NB4 (cell line): Measurements from ENCODE around the gene USB1.

Experiments used
- DNase-seq: peaks from one replicate; pipeline ENCODE4 v3.0.0; 2010; ENCODE audit warnings: low read depth
- H3K4me3 ChIP-seq: one replicate; pipeline ENCODE4 v1.5.1; 2011; ENCODE audit warnings: mild to moderate bottlenecking, low read depth, low read length, moderate library complexity
- MYC ChIP-seq: IDR thresholded peaks from 2 replicates; pipeline ENCODE4 v1.6.1; 2011; ENCODE audit warnings: low read depth, low read length
- POLR2A ChIP-seq: IDR thresholded peaks from 2 replicates; pipeline ENCODE4 v1.6.1; 2011; ENCODE audit warnings: mild to moderate bottlenecking; ENCODE audit not compliant: insufficient read length; ENCODE audit errors: extremely low read depth
- TF ChIP-seq, protein P1 (sequence below): IDR thresholded peaks from 2 replicates; pipeline ENCODE4 v1.6.1; 2011; ENCODE audit warnings: low read depth, low read length
- TF ChIP-seq, protein P2 (sequence below): IDR thresholded peaks from one replicate; pipeline ENCODE4 v1.5.1; 2012; ENCODE audit warnings: low read depth, low read length

USB1 gene

DNA sequence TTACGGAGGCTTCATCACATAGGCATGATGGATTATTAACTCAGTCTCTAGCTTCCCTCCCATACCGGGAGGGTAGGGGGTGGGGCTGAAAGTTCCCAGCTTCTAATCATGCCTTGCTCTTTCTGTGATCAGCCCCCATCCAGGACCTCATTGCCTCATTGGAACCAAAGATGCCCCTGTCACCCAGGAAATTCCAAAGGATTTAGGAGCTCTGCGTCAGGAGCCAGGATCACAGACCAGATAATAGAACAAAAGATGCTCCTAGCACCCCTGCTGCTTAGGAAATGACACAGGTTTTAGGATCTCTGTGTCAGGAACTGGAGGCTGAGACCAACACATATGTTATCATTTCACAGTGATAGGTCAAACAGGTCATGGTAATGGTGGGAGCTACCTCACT lies 9.7 kb downstream of the USB1 start:
- H3K4me3 ChIP-seq = no peak overlapping the region
- no peak for DNase-seq
- TF ChIP-seq MYC (no peak), POLR2A (no peak)
- TF ChIP-seq, protein P1, sequence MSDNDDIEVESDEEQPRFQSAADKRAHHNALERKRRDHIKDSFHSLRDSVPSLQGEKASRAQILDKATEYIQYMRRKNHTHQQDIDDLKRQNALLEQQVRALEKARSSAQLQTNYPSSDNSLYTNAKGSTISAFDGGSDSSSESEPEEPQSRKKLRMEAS = no peak

DNA sequence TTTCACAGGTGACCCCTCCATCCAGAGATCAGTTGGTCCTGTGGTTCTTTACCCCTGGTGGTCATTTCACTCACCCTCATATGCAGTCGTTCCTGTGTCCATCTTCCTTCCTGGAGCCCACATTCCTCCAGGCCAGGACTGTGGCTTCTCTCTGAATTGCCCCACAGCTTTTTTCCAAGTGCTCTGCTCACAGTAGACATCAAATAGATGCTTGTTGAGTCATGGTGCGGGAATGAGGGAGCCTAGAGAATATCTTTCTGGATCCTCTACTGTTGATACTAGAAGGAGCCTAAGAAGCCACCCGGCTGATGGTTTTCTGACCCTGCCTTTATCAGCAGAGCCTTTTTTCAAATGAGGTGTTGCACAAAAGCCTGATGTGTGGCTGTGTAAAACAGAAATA lies 10.4 kb downstream of the USB1 start:
- DNase-seq = no peak

DNA sequence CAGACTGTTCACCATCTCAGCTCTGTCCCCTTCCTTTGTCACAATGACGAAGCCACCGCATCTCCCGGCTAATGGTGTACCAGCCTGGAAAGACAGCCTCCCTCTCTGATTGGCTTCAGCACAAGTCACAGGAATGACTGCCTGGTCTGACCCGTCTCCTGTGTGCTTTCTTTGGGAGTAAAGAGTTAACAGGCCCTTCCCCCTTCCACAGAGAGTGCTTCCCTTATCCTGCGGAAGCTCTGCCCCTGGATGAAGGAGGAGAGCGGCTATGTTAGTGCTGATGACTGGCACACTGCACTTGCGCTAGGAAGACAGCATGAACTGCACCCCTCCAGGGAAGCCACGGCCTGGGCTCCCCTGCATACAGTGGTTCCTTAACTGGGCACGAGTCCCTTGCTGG lies 11.3 kb downstream of the USB1 start:
- H3K4me3 ChIP-seq = no peak overlapping the region
- DNase-seq = no peak
- TF ChIP-seq, protein P2, sequence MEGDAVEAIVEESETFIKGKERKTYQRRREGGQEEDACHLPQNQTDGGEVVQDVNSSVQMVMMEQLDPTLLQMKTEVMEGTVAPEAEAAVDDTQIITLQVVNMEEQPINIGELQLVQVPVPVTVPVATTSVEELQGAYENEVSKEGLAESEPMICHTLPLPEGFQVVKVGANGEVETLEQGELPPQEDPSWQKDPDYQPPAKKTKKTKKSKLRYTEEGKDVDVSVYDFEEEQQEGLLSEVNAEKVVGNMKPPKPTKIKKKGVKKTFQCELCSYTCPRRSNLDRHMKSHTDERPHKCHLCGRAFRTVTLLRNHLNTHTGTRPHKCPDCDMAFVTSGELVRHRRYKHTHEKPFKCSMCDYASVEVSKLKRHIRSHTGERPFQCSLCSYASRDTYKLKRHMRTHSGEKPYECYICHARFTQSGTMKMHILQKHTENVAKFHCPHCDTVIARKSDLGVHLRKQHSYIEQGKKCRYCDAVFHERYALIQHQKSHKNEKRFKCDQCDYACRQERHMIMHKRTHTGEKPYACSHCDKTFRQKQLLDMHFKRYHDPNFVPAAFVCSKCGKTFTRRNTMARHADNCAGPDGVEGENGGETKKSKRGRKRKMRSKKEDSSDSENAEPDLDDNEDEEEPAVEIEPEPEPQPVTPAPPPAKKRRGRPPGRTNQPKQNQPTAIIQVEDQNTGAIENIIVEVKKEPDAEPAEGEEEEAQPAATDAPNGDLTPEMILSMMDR = no peak
- TF ChIP-seq MYC (no peak), POLR2A (no peak)
- TF ChIP-seq, protein P1 = no peak

More for the DNA sequence above, 10.4 kb downstream of the USB1 start:
- H3K4me3 ChIP-seq = no peak overlapping the region
- no peak for TF ChIP-seq POLR2A
- TF ChIP-seq, protein P2 = no peak
- TF ChIP-seq, protein P1 = no peak

DNA sequence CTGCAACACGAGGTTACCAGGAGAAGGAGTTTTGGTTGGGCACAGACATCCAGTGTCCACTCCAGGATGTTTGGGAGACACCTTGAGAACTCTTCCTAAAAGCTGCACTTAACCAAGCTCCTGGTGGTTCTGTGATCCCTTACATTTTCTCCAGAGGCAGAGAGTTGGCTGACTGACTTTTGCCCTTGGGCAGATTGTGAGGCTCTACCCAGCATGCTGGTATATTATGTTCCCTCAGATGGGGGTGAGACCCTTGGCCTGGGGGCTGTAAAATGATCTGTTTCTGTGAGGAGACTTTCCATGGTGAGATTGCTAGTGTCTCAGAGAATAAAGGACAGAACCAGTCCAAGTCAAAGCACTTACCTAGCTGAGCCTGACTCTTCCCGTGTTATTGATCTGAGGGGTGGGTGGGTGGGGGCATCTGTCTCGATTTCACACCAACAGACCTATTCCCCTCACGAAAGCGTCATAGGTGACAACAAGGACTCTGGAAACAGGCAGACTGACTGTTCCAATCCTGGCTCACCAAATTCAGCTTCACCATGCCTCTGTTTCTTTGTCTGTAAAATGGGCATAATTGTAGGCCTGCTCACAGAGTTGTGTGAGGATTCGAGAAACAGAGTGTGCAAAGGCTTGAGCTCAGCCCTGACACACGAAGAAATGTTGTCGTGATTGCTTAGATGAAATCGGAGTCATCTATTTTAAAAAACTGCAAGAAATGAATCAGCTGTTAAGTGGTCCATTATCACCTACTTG lies 12.2 kb downstream of the USB1 start:
- H3K4me3 ChIP-seq = no peak overlapping the region
- TF ChIP-seq, protein P2 = no peak
- TF ChIP-seq, protein P1 = no peak
- TF ChIP-seq MYC = no peak
- no peak for TF ChIP-seq POLR2A
- DNase-seq = no peak

DNA sequence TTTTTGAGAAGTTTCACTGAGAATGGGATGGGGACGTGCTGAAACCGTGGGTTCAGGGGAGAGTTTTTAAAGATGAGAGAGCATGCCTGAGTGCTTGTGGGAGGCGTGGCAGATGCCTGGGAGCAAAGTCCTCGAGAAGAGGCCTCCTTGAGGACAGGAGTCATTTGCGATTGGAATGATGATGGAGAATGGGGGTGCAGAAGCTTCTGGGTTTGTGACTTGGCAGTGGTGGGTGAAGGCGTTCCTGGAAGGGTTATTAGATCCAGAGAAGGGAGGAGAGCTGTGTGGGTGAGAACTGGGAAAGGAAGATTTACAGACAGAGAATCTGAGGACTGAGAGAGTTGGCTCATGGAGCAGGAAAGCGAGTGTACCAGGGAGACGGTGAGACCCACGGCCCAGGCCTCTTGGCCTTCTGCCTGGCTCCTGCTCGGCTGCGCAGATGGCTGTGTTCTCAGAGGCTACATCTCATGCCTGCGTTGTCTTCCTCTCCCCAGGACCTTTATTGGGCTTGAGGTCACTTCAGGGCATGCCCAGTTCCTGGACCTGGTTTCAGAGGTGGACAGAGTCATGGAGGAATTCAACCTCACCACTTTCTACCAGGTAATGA lies 15.7 kb downstream of the USB1 start:
- DNase-seq = no peak
- TF ChIP-seq POLR2A (no peak), MYC (no peak)
- TF ChIP-seq, protein P1 = no peak
- TF ChIP-seq, protein P2 = no peak
- H3K4me3 ChIP-seq = no peak overlapping the region

DNA sequence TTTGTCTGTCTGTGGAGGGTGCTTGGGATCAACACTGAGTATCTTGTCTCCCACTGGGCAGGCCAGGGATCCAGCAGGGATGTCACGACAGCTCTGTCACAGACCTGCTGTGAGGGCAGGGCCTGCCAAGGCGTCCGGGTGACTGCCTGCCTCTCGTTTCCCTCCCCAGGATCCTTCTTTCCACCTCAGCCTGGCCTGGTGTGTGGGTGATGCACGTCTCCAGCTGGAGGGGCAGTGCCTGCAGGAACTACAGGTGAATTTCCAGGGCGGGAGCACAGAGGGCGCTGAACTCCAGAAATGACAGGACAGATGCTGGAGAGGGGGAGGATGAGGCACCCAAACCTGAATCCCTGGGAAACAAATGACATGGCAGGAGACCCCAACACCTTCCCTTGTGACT lies 17.6 kb downstream of the USB1 start:
- no peak overlapping the region for H3K4me3 ChIP-seq
- TF ChIP-seq, protein P1 = no peak
- TF ChIP-seq POLR2A (no peak), MYC (no peak)
- TF ChIP-seq, protein P2 = no peak
- no peak for DNase-seq
